H1 (cell line): ENCODE data around the gene PPFIBP2. TPM values are rescaled to one million over a fixed set of nuclear protein-coding genes. Genes with fewer than 3 reads are reported as not detected.

Source experiments
- CTCF ChIA-PET: fragments of 300-600 bp; sonication (Branson Sonifier 250); formaldehyde crosslinking; loops from one replicate; lab custom pipeline; 2021; ENCODE audit not compliant: partially characterized antibody; lab: Charles Lee
- POLR2A ChIA-PET: fragments of 300-600 bp; sonication (Branson Sonifier 250); formaldehyde crosslinking; loops from one replicate; lab custom pipeline; 2021; ENCODE audit warnings: inconsistent platforms; ENCODE audit not compliant: partially characterized antibody; lab: Charles Lee
- DNase-seq, 2 experiments: peaks; one replicate each; pipeline versions ENCODE4 v3.0.0 to v3.0.0-alpha.2; 2010 to 2022; ENCODE audit warnings: low spot score in 2 of 2, low read depth in 1 of 2, mixed read lengths in 1 of 2
- FAIRE-seq: peaks from 2 replicates; lab custom pipeline; 2011; peaks lifted over from hg19 to GRCh38; lab: Jason Lieb, UNC
- H2AFZ ChIP-seq: 2 replicates; pipeline ENCODE4 v1.8.1; 2012; ENCODE audit warnings: low read length, inconsistent platforms
- H2AK5ac ChIP-seq: 2 replicates; pipeline ENCODE4 v1.6.1; 2013; ENCODE audit warnings: low read depth, low read length
- H2BK120ac ChIP-seq: replicated peaks from 2 replicates; pipeline ENCODE3; 2013; ENCODE audit warnings: low read depth, low read length, inconsistent platforms
- H2BK12ac ChIP-seq: 2 replicates; pipeline ENCODE4 v1.6.1; 2013; ENCODE audit warnings: low read depth, low read length
- H2BK15ac ChIP-seq: 2 replicates; pipeline ENCODE4 v1.6.1; 2013; ENCODE audit warnings: low read length
- H2BK20ac ChIP-seq: 2 replicates; pipeline ENCODE4 v1.6.1; 2013; ENCODE audit warnings: low read length
- H2BK5ac ChIP-seq: 2 replicates; pipeline ENCODE4 v1.6.1; 2013; ENCODE audit warnings: low read depth, low read length
- H3K14ac ChIP-seq: 2 replicates; pipeline ENCODE4 v1.6.1; 2013; ENCODE audit warnings: inconsistent platforms; ENCODE audit not compliant: insufficient read length
- H3K18ac ChIP-seq: 2 replicates; pipeline ENCODE4 v1.6.1; 2013; ENCODE audit warnings: low read length; ENCODE audit errors: extremely low read depth
- H3K23ac ChIP-seq: 2 replicates; pipeline ENCODE4 v1.6.1; 2013; ENCODE audit warnings: inconsistent platforms; ENCODE audit not compliant: insufficient read length
- H3K23me2 ChIP-seq: 2 replicates; pipeline ENCODE4 v1.6.1; 2013; ENCODE audit warnings: low read depth, low read length
- H3K27ac ChIP-seq: 2 replicates; pipeline ENCODE4 v1.6.1; 2011; ENCODE audit warnings: low read depth, low read length, inconsistent platforms
- H3K27me3 ChIP-seq, 4 experiments: replicated peaks in 1 of 4; 1 replicate in 1 of 4; 2 replicates in 3 of 4; pipeline versions ENCODE4 v1.6.1 to v1.8.1; 2011 to 2013; ENCODE audit warnings: low read length in 3 of 4, mild to moderate bottlenecking in 3 of 4, inconsistent platforms in 2 of 4, mixed read lengths in 2 of 4, moderate library complexity in 1 of 4; ENCODE audit not compliant: control insufficient read depth in 3 of 4, insufficient read depth in 3 of 4; ENCODE audit errors: extremely low read depth in 1 of 4
- H3K36me3 ChIP-seq, 4 experiments: 2 replicates each; pipeline versions ENCODE4 v1.6.1 to v1.8.1; 2011 to 2013; ENCODE audit warnings: mild to moderate bottlenecking in 4 of 4, low read length in 3 of 4, moderate library complexity in 2 of 4, control low read depth in 1 of 4, inconsistent platforms in 1 of 4; ENCODE audit not compliant: insufficient read depth in 4 of 4, control insufficient read depth in 2 of 4
- H3K4ac ChIP-seq: replicated peaks from 2 replicates; pipeline ENCODE3; 2013; ENCODE audit warnings: low read length, low read depth, mixed read lengths, inconsistent platforms; ENCODE audit not compliant: insufficient read length
- H3K4me1 ChIP-seq, 4 experiments: replicated peaks in 1 of 4; 1 replicate in 1 of 4; 2 replicates in 3 of 4; pipeline versions ENCODE4 v1.6.1 to v1.8.1; 2011 to 2013; ENCODE audit warnings: low read length in 3 of 4, inconsistent platforms in 2 of 4, mixed read lengths in 1 of 4; ENCODE audit not compliant: insufficient read depth in 4 of 4, control insufficient read depth in 3 of 4
- H3K4me2 ChIP-seq, 2 experiments: 2 replicates each; pipeline versions ENCODE4 v1.6.1 to v1.8.1; 2011 to 2013; ENCODE audit warnings: low read depth in 2 of 2, low read length in 2 of 2, control low read depth in 1 of 2, inconsistent platforms in 1 of 2, mild to moderate bottlenecking in 1 of 2; ENCODE audit not compliant: insufficient read depth in 1 of 2
- H3K4me3 ChIP-seq, 4 experiments: fragments of 200-600, 300-600 bp in 1 of 4; sonication (generic), shearing (Covaris generic), sonication (Bioruptor Twin) in 1 of 4; 2 replicates each; pipeline versions ENCODE4 v1.5.1 to v1.8.1; 2011 to 2016; ENCODE audit warnings: low read length in 4 of 4, low read depth in 3 of 4, control low read depth in 2 of 4, inconsistent platforms in 2 of 4, mild to moderate bottlenecking in 2 of 4, mixed read lengths in 1 of 4, moderate library complexity in 1 of 4; ENCODE audit not compliant: insufficient read depth in 2 of 4; ENCODE audit errors: extremely low read depth in 1 of 4
- H3K56ac ChIP-seq: replicated peaks from 2 replicates; pipeline ENCODE3; 2013; ENCODE audit warnings: low read depth, mild to moderate bottlenecking, mixed read lengths, low read length, inconsistent platforms; ENCODE audit not compliant: insufficient read length
- H3K79me1 ChIP-seq: 2 replicates; pipeline ENCODE4 v1.6.1; 2013; ENCODE audit warnings: low read depth, low read length, control low read depth
- H3K79me2 ChIP-seq, 2 experiments: 2 replicates each; pipeline versions ENCODE4 v1.6.1 to v1.8.1; 2012 to 2013; ENCODE audit warnings: low read length in 2 of 2, mild to moderate bottlenecking in 2 of 2, inconsistent platforms in 1 of 2; ENCODE audit not compliant: insufficient read depth in 2 of 2, control insufficient read depth in 1 of 2
- H3K9ac ChIP-seq, 4 experiments: replicated peaks in 1 of 4; 1 replicate in 1 of 4; 2 replicates in 3 of 4; pipeline versions ENCODE4 v1.6.1 to v1.8.1; 2011 to 2013; ENCODE audit warnings: low read depth in 3 of 4, low read length in 3 of 4, control low read depth in 2 of 4, mild to moderate bottlenecking in 2 of 4, moderate library complexity in 2 of 4, inconsistent platforms in 1 of 4; ENCODE audit errors: extremely low read depth in 1 of 4
- H3K9me3 ChIP-seq, 2 experiments: 2 replicates each; pipeline versions ENCODE4 v1.6.1 to v1.8.1; 2012 to 2013; ENCODE audit warnings: mild to moderate bottlenecking in 2 of 2, moderate library complexity in 2 of 2, control low read depth in 1 of 2, inconsistent platforms in 1 of 2, low read depth in 1 of 2, low read length in 1 of 2, mixed read lengths in 1 of 2; ENCODE audit not compliant: insufficient read depth in 2 of 2
- H4K20me1 ChIP-seq, 2 experiments: replicated peaks in 1 of 2; 2 replicates each; pipeline versions ENCODE3 to v1.8.1; 2011 to 2013; ENCODE audit warnings: inconsistent platforms in 2 of 2, low read length in 2 of 2, mild to moderate bottlenecking in 1 of 2; ENCODE audit not compliant: insufficient read depth in 2 of 2, control insufficient read depth in 1 of 2
- H4K5ac ChIP-seq: 2 replicates; pipeline ENCODE4 v1.6.1; 2013; ENCODE audit warnings: low read length, low read depth, mixed read lengths, inconsistent platforms; ENCODE audit not compliant: insufficient read length
- H4K8ac ChIP-seq: 2 replicates; pipeline ENCODE4 v1.8.0; 2013; ENCODE audit warnings: mild to moderate bottlenecking, moderate library complexity, low read length, inconsistent platforms; ENCODE audit not compliant: insufficient read depth; ENCODE audit errors: extremely low read depth
- H4K91ac ChIP-seq: replicated peaks from 2 replicates; pipeline ENCODE3; 2013; ENCODE audit warnings: low read length, mixed read lengths, inconsistent platforms; ENCODE audit not compliant: insufficient read length
- BRCA1 ChIP-seq: IDR thresholded peaks from 2 replicates; pipeline ENCODE4 v1.6.1; 2012; ENCODE audit warnings: low read depth, low read length, improper control_type of control experiment
- CBX5 ChIP-seq: fragments of 300-800, 300-1000 bp; sonication (generic); IDR thresholded peaks from 2 replicates; pipeline ENCODE4 v1.7.1; 2016; ENCODE audit warnings: antibody characterized with exemption, low read length, low read depth
- GABPA ChIP-seq: IDR thresholded peaks from 2 replicates; pipeline ENCODE4 v1.6.1; 2011; ENCODE audit warnings: mild to moderate bottlenecking, low read length, moderate library complexity, borderline replicate concordance; ENCODE audit not compliant: insufficient read depth
- POLR2A ChIP-seq, 2 experiments: IDR thresholded peaks; 1 replicate in 1 of 2; 2 replicates in 1 of 2; pipeline ENCODE4 v1.6.1; 2011; ENCODE audit warnings: low read depth in 2 of 2, low read length in 2 of 2, mild to moderate bottlenecking in 2 of 2; ENCODE audit errors: control extremely low read depth in 1 of 2
- POU5F1 ChIP-seq: IDR thresholded peaks from 2 replicates; pipeline ENCODE4 v1.6.1; 2011; ENCODE audit warnings: low read depth, mild to moderate bottlenecking, low read length, moderate library complexity
- RAD21 ChIP-seq, 2 experiments: IDR thresholded peaks in 1 of 2; conservative IDR thresholded peaks in 1 of 2; 2 replicates each; pipeline ENCODE4 v1.6.1; 2011; ENCODE audit warnings: low read depth in 2 of 2, low read length in 2 of 2, improper control_type of control experiment in 1 of 2, inconsistent platforms in 1 of 2, mild to moderate bottlenecking in 1 of 2, moderate library complexity in 1 of 2
- RBBP5 ChIP-seq: IDR thresholded peaks from 2 replicates; pipeline ENCODE4 v1.7.1; 2012; ENCODE audit warnings: low read depth, mild to moderate bottlenecking, inconsistent platforms, low read length, moderate library complexity, borderline replicate concordance
- RNF2 ChIP-seq: fragments of 200-900, 300-1000 bp; sonication (generic); IDR thresholded peaks from 2 replicates; pipeline ENCODE4 v1.7.1; 2016; ENCODE audit warnings: borderline replicate concordance, low read depth, mild to moderate bottlenecking, antibody characterized with exemption, low read length; ENCODE audit not compliant: poor library complexity, severe bottlenecking; ENCODE audit errors: missing control alignments
- RXRA ChIP-seq: IDR thresholded peaks from 2 replicates; pipeline ENCODE4 v1.6.1; 2011; ENCODE audit warnings: low read depth, mild to moderate bottlenecking, low read length, moderate library complexity; ENCODE audit not compliant: insufficient read depth
- TAF1 ChIP-seq: IDR thresholded peaks from 2 replicates; pipeline ENCODE4 v1.6.1; 2011; ENCODE audit warnings: mild to moderate bottlenecking, low read depth, low read length
- TAF7 ChIP-seq: optimal IDR thresholded peaks from 2 replicates; pipeline ENCODE3; 2011; ENCODE audit warnings: low read depth, mild to moderate bottlenecking, inconsistent platforms, low read length, moderate library complexity, borderline replicate concordance
- YY1 ChIP-seq: IDR thresholded peaks from 2 replicates; pipeline ENCODE4 v1.6.1; 2011; ENCODE audit warnings: low read depth, mild to moderate bottlenecking, low read length
- WGBS, 2 experiments: shearing (Covaris generic) in 1 of 2; methylation state at CpG; one replicate each; pipeline versions ENCODE4 v1.1.6 to v1.1.7; 2013 to 2015; ENCODE audit warnings: low lambda C conversion rate in 2 of 2, mixed read lengths in 2 of 2, inconsistent platforms in 1 of 2, low coverage in 1 of 2, missing lambda C conversion rate in 1 of 2; ENCODE audit not compliant: insufficient replicate concordance in 2 of 2, insufficient coverage in 1 of 2, insufficient read length in 1 of 2; ENCODE audit errors: extremely low coverage in 1 of 2, missing lambda C conversion rate in 1 of 2; 5-methylcytosine and 5-hydroxymethylcytosine counted together
- polyA plus RNA-seq, 7 experiments: library from polyadenylated mRNA; depleted of rRNA in 3 of 7; stranded (reverse) in 5 of 7; unstranded in 2 of 7; fragments of >200 nt in 5 of 7; fragments of 200-250 nt in 2 of 7; gene quantifications; 1 replicate in 5 of 7; 2 replicates in 1 of 7; 4 replicates in 1 of 7; pipeline versions ENCODE4 v1.2.1 to v1.2.3, GENCODE V29; 2011 to 2013; ENCODE audit warnings: missing spikeins in 2 of 7, mixed read lengths in 2 of 7
- total RNA-seq: library from RNA; stranded (reverse); fragmentation: NEBNext Ultra II Directional; extraction: Animal tissue kit (Norgen Biotek cat#: 25700); gene quantifications from 2 replicates; pipeline ENCODE4 v1.2.1, GENCODE V29; 2021
- TF ChIP-seq, protein P1 (sequence below): IDR thresholded peaks from 2 replicates; pipeline ENCODE4 v1.6.1; 2012; ENCODE audit warnings: inconsistent platforms

The PPFIBP2 gene
- total and polyA plus RNA-seq, 2 of the 8 experiments (the other 6 are each of a cell fraction or from before 2014, with no cell fraction given) = 5.5 to 9.8 TPM

GRCh38 chr11:7690648-7691047 lies 176.8 kb downstream of the PPFIBP2 start:
- ChIA-PET POLR2A (no interaction called here), CTCF (interaction anchor here (0.6 to 3.0 kb wide), 10 partner anchors 9 to 413 kb away, joined by 3 to 18 read pairs (median 6); partner anchors contain the start of gene PPFIBP2)
- Histone ChIP-seq H3K4me2 (no peak overlapping the region), H3K23me2 (no peaks in the 10 kb centered on the region), H2AFZ (no peak overlapping the region), H4K8ac (no peak overlapping the region), H2BK20ac (no peak overlapping the region), H3K14ac (no peak overlapping the region), H3K27me3 (no peaks in the 10 kb centered on the region), H4K91ac (no peak overlapping the region), H2BK12ac (no peak overlapping the region), H2AK5ac (no peak overlapping the region), H3K79me1 (no peaks in the 10 kb centered on the region), H2BK15ac (no peak overlapping the region), H3K23ac (no peak overlapping the region), H3K9me3 (no peaks in the 10 kb centered on the region), H3K79me2 (no peaks in the 10 kb centered on the region), H2BK5ac (no peak overlapping the region), H3K27ac (no peak overlapping the region), H3K4me1 (peaks cover 0 to 4% (median under 1%) of the 10 kb centered on the region in 4 experiments; a peak in 2 of 7 replicates), H3K36me3 (no peaks in the 10 kb centered on the region), H3K9ac (no peak overlapping the region), H3K18ac (no peak overlapping the region), H4K5ac (no peak overlapping the region), H3K4ac (no peak overlapping the region), H3K4me3 (no peak overlapping the region), H2BK120ac (no peak overlapping the region), H3K56ac (no peak overlapping the region), H4K20me1 (no peaks in the 10 kb centered on the region)
- DNase-seq = no peak
- 71% methylated on average over 6 of the region's 6 CpGs; no CpG with 5 or more reads in 1 of the 2 experiments for WGBS, 2 experiments
- no peak for FAIRE-seq
- TF ChIP-seq TAF7 (no peak), CBX5 (no peak), GABPA (no peak), RAD21 (IDR thresholded peaks at IDR 0.05 in 1 of 2, conservative IDR thresholded peaks at IDR 0.05 in 1 of 2; ENCODE audit: low read depth in 2 of 2, low read length in 2 of 2) (no peak), POU5F1 (no peak), RBBP5 (no peak), POLR2A (IDR thresholded peaks at IDR 0.05; ENCODE audit: control extremely low read depth in 1 of 2, low read depth in 2 of 2, low read length in 2 of 2) (no peak), RNF2 (no peak), YY1 (no peak), TAF1 (no peak), RXRA (no peak), BRCA1 (no peak)
- TF ChIP-seq, protein P1, sequence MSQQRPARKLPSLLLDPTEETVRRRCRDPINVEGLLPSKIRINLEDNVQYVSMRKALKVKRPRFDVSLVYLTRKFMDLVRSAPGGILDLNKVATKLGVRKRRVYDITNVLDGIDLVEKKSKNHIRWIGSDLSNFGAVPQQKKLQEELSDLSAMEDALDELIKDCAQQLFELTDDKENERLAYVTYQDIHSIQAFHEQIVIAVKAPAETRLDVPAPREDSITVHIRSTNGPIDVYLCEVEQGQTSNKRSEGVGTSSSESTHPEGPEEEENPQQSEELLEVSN = no peak
